ENCODE measurements around the gene DFFB.

Gene DFFB

GRCh38 chr1:3834701-3835100, 22.6 kb upstream of the DFFB start:
- DNase-seq, result no peak

DNA sequence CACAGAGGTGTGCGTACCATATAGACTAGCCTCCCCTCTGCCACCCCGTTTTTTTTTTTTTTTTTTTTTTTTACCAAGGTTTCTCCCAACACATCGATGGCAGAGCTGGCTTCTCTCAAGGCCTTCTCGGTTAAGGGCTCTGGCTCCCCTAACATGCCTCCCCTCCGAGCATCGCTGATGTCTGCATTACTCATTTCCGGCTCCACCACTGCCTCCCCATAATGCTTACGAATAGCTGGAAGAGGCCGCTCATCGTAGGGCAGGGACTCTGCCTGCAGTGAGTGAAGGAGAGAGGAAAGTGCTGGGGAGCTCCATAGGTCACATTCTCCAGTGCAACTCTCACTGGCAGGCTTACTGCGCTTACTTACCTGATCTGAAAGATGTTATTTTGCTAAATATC, 20.9 kb upstream of the DFFB start:
- DNase-seq, result no peak

GRCh38 chr1:3837200-3837599, 20.1 kb upstream of the DFFB start:
- no peak for DNase-seq

GRCh38 chr1:3837685-3838084, 19.6 kb upstream of the DFFB start:
- DNase-seq, result no peak

GRCh38 chr1:3838788-3839187, 18.5 kb upstream of the DFFB start:
- no peak for DNase-seq

DNA sequence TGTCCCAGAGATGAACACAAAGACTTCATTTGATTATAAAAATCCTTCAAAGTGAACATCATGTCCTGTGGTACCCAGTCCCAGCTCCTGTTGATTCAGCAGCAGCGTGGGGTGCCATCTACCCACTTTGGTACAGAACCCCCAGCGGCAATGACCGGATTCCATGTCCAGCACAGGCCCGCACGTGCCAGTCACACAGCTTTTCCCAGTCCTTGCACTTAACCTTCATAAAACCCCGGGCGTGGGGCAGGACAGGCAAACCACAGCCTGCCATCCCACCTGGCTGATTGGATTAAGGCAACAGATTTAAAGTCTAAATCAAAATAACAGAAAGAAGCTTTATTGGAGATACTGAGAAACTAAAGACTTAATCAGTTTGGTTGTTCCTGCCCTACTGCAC, 15.8 kb upstream of the DFFB start:
- no peak for DNase-seq

GRCh38 chr1:3842912-3843311, 14.4 kb upstream of the DFFB start:
- no peak for DNase-seq

GRCh38 chr1:3846541-3846940, 10.7 kb upstream of the DFFB start:
- no peak for DNase-seq

DNA sequence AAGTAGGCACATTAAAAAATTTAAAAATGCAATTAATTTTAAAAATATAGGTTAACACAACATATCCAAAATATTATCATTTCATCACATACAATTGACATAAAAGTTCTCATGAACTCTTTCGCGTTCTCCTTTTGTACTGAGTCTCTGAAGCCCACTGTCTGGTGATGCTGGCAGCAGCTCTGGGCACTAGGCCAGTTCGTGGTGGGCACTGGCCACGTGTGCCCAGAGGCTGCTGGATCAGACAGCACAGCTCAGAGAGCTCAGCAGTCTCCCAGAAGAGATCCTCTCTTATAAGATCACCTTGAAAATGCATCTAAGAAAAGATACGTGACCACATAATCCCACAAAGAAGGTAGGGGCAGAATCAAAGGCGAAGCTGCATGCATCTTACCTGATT, 10.2 kb upstream of the DFFB start:
- no peak for DNase-seq

GRCh38 chr1:3850857-3851256, 6.4 kb upstream of the DFFB start:
- no peak for DNase-seq

GRCh38 chr1:3851292-3851691, 6.0 kb upstream of the DFFB start:
- no peak for DNase-seq

DNA sequence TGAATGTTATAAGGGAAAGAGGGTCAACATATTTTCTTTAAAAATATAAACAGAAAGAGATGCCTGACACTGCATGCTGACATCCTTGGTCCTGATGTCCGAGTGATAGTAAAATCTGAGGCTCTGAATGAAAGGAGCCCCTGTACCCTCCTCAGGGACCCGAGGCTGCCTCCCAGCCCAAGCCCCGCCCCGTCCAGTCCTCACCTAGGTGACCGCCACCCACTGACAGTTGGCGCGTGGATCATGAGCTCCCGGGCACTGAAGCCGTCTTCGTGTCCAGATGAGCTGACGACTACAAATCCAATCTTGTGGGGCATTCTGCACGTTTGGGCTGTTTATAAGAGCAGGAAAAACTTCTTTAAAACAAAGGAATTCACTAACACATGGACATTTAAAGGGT, 5.2 kb upstream of the DFFB start:
- DNase-seq, result no peak

GRCh38 chr1:3852711-3853485, 4.4 kb upstream of the DFFB start:
- no peak for DNase-seq

- no peak for DNase-seq
These were observed 484 bp downstream of the DFFB start for GRCh38 chr1:3857791-3858129.

- peak; percentile 3 for DNase-seq
These were observed 1.1 kb downstream of the DFFB start for GRCh38 chr1:3858231-3858981.

DNA sequence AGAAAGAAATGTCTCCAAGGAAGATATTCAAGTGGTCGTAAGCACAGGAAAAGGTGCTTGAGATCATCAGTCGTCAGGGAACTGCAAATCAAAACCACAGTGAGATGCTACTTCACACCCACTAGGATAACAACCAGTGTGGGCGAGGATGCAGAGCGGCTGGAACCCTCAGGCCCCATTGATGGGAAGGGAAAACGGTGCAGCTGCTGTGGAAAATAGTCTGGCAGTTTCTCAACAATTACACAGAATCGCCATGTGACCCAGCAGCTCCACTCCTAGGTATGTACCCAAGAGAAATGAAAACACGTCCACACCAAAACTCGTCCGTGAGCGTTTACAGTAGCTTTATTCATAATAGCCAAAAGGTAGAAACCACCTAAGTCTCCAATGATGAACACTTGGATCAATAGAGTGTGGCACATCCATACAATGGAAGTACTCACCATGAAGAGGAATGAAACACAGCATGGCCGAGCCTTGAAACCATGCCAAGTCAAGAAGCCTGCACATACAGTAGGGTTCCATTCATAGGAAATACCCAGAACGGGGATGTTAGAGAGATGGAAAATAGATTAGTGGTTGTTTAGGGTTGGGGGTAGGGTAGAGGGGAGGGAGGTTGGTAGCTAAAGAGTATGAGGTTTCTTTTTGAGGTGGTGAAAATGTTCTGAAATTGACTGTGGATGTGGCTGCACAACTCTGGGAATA, 6.1 kb downstream of the DFFB start:
- no peak for DNase-seq

DNA sequence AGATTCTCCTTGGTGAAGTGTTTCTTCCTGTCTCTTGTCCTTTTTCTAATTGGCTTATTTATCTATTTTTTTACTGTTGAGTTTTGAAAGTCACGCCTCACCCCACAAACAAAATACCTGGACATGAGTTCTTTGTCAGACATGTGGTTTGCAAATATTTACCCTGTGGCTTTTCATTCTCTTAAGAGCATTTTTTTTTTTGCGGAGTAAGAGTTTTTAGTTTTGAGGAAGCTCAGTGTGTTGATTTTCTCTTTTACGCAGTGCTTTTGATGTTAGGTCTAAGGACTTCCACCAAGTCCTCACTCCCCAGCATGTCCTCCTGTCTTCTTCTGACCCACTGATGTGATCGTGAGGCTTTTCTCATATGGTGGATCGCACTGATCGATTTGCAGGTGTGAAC, 7.6 kb downstream of the DFFB start:
- no peak for DNase-seq

DNA sequence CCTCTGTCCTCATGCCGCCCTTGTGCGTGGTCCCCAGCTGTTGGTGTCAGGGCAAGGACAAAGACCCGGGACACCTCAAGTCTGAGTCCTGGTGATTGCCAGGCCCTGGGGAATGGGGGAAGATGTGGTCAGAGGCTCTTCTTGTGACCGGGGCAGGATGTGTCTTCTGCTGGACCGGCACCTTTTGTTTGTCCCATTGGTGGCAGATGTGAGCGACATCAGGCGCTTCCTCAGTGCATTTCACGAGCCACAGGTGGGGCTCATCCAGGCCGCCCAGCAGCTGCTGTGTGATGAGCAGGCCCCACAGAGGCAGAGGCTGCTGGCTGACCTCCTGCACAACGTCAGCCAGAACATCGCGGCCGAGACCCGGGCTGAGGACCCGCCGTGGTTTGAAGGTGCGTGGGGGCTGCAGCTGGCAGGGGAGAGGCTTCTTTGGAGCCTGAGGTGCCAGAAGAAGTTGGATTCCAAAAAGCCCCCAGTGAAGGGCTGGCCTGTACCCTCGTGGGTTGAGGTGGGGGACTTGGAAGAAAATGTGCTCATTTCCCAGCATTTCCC, 8.4 kb downstream of the DFFB start:
- no peak for DNase-seq

GRCh38 chr1:3868464-3869006, 11.3 kb downstream of the DFFB start:
- no peak for DNase-seq

DNA sequence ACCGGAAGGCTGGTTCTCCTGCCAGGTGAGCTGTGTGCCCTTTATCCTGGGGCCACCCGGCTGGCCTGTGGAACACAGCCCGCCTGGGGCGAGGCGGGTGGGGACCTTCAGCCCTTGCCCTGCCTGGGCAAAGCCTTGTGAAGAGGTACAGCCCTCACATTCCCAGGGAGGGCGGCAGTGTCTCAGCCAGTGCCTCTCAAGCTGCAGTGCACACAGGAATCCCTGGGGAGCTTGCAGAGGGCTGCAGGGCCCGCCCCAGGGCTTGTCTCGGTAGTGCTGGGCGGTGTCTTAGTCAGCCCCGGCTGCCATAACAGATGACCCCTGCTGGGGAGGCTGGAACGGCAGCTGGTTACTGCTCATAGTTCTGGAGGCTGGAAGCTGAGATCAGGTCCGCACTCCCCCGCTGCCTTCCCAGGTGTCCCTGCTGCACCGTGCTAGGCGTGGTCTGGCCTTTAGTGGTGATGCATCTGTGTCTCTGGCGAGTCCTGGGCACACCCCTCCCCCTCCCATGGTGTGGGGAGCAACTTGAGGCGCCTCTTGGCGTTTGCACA, 12.6 kb downstream of the DFFB start:
- DNase-seq, result no peak

DNA sequence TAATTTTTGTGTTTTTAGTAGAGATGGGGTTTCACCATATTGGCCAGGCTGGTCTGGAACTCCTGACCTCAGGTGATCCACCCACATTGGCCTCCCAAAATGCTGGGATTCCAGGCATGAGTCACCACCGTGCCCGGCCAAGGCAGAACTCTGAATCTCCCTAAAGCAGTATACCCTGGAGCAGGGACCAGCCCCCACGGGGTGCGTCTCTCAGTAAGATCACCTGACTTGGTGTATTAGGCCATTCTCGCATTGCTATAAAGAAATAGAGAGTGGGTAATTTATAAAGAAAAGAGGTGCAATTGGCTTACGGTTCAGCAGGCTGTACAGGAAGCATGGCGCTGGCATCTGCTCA, 14.2 kb downstream of the DFFB start:
- DNase-seq, result no peak

- no peak for DNase-seq
These were observed 15.3 kb downstream of the DFFB start for GRCh38 chr1:3872546-3872945.

DNA sequence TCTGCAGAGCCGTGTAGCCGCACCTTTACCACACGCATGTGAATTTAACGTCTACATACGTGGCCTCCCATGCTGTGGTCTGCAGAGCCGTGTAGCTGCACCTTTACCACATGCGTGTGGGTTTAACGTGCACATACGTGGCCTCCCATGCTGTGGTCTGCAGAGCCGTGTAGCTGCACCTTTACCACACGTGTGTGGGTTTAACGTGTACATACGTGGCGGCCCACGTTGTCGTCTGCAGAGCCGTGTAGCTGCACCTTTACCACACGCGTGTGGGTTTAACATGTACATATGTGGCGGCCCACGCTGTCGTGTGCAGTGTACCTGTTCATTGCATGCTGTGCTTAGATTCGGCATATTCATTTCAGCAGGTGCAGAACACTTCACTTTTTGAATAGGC, 17.5 kb downstream of the DFFB start:
- no peak for DNase-seq
